RKO (cell line): ENCODE data around the gene METTL2B.
"Not testable (repeated sequence)": the region's sequence is repeated elsewhere in the genome, so short reads cannot be mapped to it uniquely, and the experiment has no call there.

Source experiments
- DNase-seq: peaks from one replicate; pipeline ENCODE4 v3.0.0-alpha.2; 2016; ENCODE audit warnings: low spot score

Gene METTL2B

GRCh38 chr7:128454808-128455542 lies 21.6 kb upstream of the METTL2B start:
- peak; percentile 53 for DNase-seq

GRCh38 chr7:128455543-128456254 lies 20.8 kb upstream of the METTL2B start, which contains the start of gene HILPDA:
HILPDA (plus strand) TSS chr7:128455878; CDS start chr7:128457269, 1,391 bp downstream.
- peak; percentile 97 for DNase-seq

- peak; percentile 55 for DNase-seq
These were observed 20.3 kb upstream of the METTL2B start for GRCh38 chr7:128456255-128456725.

GRCh38 chr7:128457385-128457784 lies 19.2 kb upstream of the METTL2B start:
- not testable (repeated sequence) for DNase-seq

- DNase-seq, result no peak
These were observed 17.6 kb upstream of the METTL2B start for GRCh38 chr7:128458956-128459355.

- DNase-seq, result peak; percentile 76
These were observed 17.1 kb upstream of the METTL2B start for GRCh38 chr7:128459394-128459878.

GRCh38 chr7:128462460-128462859 lies 14.1 kb upstream of the METTL2B start:
- DNase-seq, result no peak

GRCh38 chr7:128463345-128463744 lies 13.2 kb upstream of the METTL2B start:
- DNase-seq, result not testable (repeated sequence)

GRCh38 chr7:128463933-128464332 lies 12.6 kb upstream of the METTL2B start:
- DNase-seq, result not testable (repeated sequence)

GRCh38 chr7:128466871-128467270 lies 9.7 kb upstream of the METTL2B start:
- DNase-seq, result not testable (repeated sequence)

GRCh38 chr7:128477336-128477690 lies 765 bp downstream of the METTL2B start:
- DNase-seq, result not testable (repeated sequence)

- not testable (repeated sequence) for DNase-seq
These were observed 2.5 kb downstream of the METTL2B start for GRCh38 chr7:128479082-128479481.

GRCh38 chr7:128488134-128488533 lies 11.6 kb downstream of the METTL2B start:
- not testable (repeated sequence) for DNase-seq

GRCh38 chr7:128497405-128497804 lies 20.9 kb downstream of the METTL2B start:
- no peak for DNase-seq

- DNase-seq, result not testable (repeated sequence)
These were observed 28.9 kb downstream of the METTL2B start for GRCh38 chr7:128505416-128505815.

GRCh38 chr7:128506819-128507218 lies 30.3 kb downstream of the METTL2B start:
- not testable (repeated sequence) for DNase-seq

- DNase-seq, result not testable (repeated sequence)
These were observed 30.9 kb downstream of the METTL2B start for GRCh38 chr7:128507321-128507993.

GRCh38 chr7:128511692-128512091 lies 35.1 kb downstream of the METTL2B start:
- not testable (repeated sequence) for DNase-seq

- DNase-seq, result not testable (repeated sequence)
These were observed 38.7 kb downstream of the METTL2B start for GRCh38 chr7:128515232-128515631.

GRCh38 chr7:128517023-128517422 lies 40.5 kb downstream of the METTL2B start:
- DNase-seq, result not testable (repeated sequence)

GRCh38 chr7:128523226-128523931 lies 46.8 kb downstream of the METTL2B start:
- peak; percentile 60 for DNase-seq
